ENCODE results near the gene TMEM213. TPM values are rescaled to one million over a fixed set of nuclear protein-coding genes. Genes with fewer than 3 reads are reported as not detected.
A peak's percentile ranks its signal among the peaks of the same experiment; 100 is the strongest.

Gene TMEM213
- total and polyA plus RNA-seq, 2 of the 13 experiments (the other 11 are each of a cell fraction or from before 2014, with no cell fraction given) = not detected

DNA sequence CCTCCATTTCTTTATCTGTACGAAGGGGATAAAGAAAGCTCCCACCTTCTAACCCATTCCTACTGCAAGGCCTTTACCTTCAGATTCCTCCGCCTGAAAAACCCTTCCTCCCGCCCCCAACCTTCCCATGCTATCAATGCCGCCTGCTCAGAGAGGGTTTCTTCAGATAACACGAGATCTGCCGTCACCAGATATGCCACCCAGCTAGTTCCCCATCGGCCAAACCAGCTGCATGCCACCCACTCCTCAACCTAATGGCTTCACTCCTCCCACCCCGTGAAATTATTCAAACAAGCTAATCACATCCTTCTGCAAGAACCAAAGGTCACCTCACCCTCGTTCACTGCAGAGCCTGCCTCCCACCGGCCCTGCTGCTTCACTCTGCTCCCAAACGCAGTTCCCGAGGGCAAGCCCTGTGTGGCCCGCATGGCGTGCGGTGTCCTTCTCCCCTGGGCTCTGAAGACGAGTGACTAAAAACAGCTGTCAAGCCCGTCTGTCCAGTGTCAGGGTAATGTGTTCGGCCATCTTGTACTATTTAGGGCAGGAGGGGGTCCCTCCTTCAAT is 46.8 kb upstream of the TMEM213 start:
- CTCF ChIA-PET (ENCODE audit: low intra/inter-chr PET ratio, low total read pairs) = no interaction called here
- H3K4me2 ChIP-seq (ENCODE audit: low read depth, low read length) = peak overlapping the region; percentile 48; the same call in 1 of the 2 replicates
- H3K27me3 ChIP-seq (ENCODE audit: control insufficient read depth in 1 of 2, insufficient read depth in 2 of 2, low read length in 2 of 2) = peaks cover 0 to 16% of the 10 kb centered on the region in 2 experiments; a peak in 2 of 5 replicates
- H3K9me3 ChIP-seq (ENCODE audit: low read length) = no peaks in the 10 kb centered on the region
- in situ Hi-C loops (cut with HindIII; ENCODE audit: extremely low pct_ligation_motif_present, low pct_unique_long_range_greater_than_20kb) (no loop called here), intact Hi-C loops (cut with micrococcal nuclease; ENCODE audit: unreplicated experiment) (no loop called here)
- DNase-seq (ENCODE audit: low spot score) = peak; percentile 19
- TF ChIP-seq, protein P1, sequence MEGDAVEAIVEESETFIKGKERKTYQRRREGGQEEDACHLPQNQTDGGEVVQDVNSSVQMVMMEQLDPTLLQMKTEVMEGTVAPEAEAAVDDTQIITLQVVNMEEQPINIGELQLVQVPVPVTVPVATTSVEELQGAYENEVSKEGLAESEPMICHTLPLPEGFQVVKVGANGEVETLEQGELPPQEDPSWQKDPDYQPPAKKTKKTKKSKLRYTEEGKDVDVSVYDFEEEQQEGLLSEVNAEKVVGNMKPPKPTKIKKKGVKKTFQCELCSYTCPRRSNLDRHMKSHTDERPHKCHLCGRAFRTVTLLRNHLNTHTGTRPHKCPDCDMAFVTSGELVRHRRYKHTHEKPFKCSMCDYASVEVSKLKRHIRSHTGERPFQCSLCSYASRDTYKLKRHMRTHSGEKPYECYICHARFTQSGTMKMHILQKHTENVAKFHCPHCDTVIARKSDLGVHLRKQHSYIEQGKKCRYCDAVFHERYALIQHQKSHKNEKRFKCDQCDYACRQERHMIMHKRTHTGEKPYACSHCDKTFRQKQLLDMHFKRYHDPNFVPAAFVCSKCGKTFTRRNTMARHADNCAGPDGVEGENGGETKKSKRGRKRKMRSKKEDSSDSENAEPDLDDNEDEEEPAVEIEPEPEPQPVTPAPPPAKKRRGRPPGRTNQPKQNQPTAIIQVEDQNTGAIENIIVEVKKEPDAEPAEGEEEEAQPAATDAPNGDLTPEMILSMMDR (CRISPR knock-in tag; IDR thresholded peaks at IDR 0.05) = 0 out of 2 replicates have a peak, but pooled peaks have one; percentile 10
- TF ChIP-seq, protein P2, sequence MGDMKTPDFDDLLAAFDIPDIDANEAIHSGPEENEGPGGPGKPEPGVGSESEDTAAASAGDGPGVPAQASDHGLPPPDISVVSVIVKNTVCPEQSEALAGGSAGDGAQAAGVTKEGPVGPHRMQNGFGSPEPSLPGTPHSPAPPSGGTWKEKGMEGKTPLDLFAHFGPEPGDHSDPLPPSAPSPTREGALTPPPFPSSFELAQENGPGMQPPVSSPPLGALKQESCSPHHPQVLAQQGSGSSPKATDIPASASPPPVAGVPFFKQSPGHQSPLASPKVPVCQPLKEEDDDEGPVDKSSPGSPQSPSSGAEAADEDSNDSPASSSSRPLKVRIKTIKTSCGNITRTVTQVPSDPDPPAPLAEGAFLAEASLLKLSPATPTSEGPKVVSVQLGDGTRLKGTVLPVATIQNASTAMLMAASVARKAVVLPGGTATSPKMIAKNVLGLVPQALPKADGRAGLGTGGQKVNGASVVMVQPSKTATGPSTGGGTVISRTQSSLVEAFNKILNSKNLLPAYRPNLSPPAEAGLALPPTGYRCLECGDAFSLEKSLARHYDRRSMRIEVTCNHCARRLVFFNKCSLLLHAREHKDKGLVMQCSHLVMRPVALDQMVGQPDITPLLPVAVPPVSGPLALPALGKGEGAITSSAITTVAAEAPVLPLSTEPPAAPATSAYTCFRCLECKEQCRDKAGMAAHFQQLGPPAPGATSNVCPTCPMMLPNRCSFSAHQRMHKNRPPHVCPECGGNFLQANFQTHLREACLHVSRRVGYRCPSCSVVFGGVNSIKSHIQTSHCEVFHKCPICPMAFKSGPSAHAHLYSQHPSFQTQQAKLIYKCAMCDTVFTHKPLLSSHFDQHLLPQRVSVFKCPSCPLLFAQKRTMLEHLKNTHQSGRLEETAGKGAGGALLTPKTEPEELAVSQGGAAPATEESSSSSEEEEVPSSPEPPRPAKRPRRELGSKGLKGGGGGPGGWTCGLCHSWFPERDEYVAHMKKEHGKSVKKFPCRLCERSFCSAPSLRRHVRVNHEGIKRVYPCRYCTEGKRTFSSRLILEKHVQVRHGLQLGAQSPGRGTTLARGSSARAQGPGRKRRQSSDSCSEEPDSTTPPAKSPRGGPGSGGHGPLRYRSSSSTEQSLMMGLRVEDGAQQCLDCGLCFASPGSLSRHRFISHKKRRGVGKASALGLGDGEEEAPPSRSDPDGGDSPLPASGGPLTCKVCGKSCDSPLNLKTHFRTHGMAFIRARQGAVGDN (CRISPR knock-in tag; IDR thresholded peaks at IDR 0.05) = peak; percentile 30; the same call in 1 of the 2 replicates
- TF ChIP-seq, protein P3, sequence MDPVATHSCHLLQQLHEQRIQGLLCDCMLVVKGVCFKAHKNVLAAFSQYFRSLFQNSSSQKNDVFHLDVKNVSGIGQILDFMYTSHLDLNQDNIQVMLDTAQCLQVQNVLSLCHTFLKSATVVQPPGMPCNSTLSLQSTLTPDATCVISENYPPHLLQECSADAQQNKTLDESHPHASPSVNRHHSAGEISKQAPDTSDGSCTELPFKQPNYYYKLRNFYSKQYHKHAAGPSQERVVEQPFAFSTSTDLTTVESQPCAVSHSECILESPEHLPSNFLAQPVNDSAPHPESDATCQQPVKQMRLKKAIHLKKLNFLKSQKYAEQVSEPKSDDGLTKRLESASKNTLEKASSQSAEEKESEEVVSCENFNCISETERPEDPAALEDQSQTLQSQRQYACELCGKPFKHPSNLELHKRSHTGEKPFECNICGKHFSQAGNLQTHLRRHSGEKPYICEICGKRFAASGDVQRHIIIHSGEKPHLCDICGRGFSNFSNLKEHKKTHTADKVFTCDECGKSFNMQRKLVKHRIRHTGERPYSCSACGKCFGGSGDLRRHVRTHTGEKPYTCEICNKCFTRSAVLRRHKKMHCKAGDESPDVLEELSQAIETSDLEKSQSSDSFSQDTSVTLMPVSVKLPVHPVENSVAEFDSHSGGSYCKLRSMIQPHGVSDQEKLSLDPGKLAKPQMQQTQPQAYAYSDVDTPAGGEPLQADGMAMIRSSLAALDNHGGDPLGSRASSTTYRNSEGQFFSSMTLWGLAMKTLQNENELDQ (CRISPR knock-in tag; IDR thresholded peaks at IDR 0.05; ENCODE audit: borderline replicate concordance) = no peak
- peak; percentile 67 for TF ChIP-seq HNF4A (CRISPR knock-in tag; IDR thresholded peaks at IDR 0.05)
- FAIRE-seq = no peak
- no peaks in the 10 kb centered on the region for H4K20me1 ChIP-seq (ENCODE audit: insufficient read depth, low read length)
- H3K27ac ChIP-seq (ENCODE audit: extremely low read length, insufficient read depth, low read length) = no peak overlapping the region
- no peaks in the 10 kb centered on the region for H3K36me3 ChIP-seq (replicated peaks in 1 of 2; ENCODE audit: control insufficient read depth in 1 of 2, insufficient read depth in 2 of 2, low read length in 2 of 2)
- BruUV-seq (replicated peaks) = no TSS peak
- 39% methylated on average over 13 of the region's 18 CpGs for WGBS (ENCODE audit: low lambda C conversion rate)
- H3K4me3 ChIP-seq (replicated peaks in 1 of 3; ENCODE audit: insufficient read depth in 1 of 3, low read depth in 2 of 3, low read length in 3 of 3) = peak overlapping the region in 1 of 3 experiments; percentile 36; a peak in 1 of 6 replicates
- H3K9ac ChIP-seq (ENCODE audit: insufficient read depth, low read depth, low read length) = no peak overlapping the region
- ATAC-seq = peak; percentile 54
- peaks cover 71% of the 10 kb centered on the region for H3K4me1 ChIP-seq (ENCODE audit: insufficient read depth, low read length)
- POLR2A ChIA-PET = no interaction called here
- H2AFZ ChIP-seq (ENCODE audit: low read length) = no peak overlapping the region
- no peaks in the 10 kb centered on the region for H3K79me2 ChIP-seq (ENCODE audit: insufficient read depth, low read length)

Data from HepG2 (cell line).